Sigmoid colon (tissue), 4 donors: ENCODE results near the gene FOLR1.

Experiments
- EP300 ChIP-seq, 4 donors: sonication (generic); formaldehyde crosslinking; IDR thresholded peaks; one replicate each; pipeline ENCODE4 v1.6.1; 2017; ENCODE audit warnings: antibody characterized with exemption in 4 of 4
- POLR2AphosphoS5 ChIP-seq, 4 donors: sonication (generic); formaldehyde crosslinking; IDR thresholded peaks; one replicate each; pipeline ENCODE4 v1.6.1; 2017; ENCODE audit warnings: antibody characterized with exemption in 4 of 4
- TF ChIP-seq, protein P1 (sequence below), 4 experiments: fragments of 450-650 bp in 3 of 4; fragments of 200-600 bp in 1 of 4; IDR thresholded peaks; one replicate each; pipeline ENCODE4 v1.5.1; 2016 to 2019; ENCODE audit warnings: antibody characterized with exemption in 4 of 4, mild to moderate bottlenecking in 3 of 4, moderate library complexity in 2 of 4

DNA sequence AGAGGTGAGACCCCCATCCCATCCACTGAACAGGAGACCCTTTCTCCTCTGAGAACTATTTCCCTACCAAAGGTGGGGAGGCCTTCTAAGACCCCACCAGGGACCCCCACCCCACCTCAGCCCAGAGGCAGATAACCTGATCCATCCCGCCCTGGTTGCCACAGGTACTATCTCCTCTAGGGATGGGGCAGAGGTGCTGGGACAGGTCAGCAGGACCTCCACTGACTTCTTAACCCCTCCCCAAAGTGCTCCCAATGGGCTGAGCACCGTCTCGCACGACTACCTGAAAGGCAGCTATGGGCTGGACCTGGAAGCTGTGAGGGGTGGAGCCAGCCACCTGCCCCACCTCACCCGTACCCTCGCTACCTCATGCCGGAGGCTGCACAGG lies 36.9 kb downstream of the FOLR1 start:
- TF ChIP-seq, protein P1, sequence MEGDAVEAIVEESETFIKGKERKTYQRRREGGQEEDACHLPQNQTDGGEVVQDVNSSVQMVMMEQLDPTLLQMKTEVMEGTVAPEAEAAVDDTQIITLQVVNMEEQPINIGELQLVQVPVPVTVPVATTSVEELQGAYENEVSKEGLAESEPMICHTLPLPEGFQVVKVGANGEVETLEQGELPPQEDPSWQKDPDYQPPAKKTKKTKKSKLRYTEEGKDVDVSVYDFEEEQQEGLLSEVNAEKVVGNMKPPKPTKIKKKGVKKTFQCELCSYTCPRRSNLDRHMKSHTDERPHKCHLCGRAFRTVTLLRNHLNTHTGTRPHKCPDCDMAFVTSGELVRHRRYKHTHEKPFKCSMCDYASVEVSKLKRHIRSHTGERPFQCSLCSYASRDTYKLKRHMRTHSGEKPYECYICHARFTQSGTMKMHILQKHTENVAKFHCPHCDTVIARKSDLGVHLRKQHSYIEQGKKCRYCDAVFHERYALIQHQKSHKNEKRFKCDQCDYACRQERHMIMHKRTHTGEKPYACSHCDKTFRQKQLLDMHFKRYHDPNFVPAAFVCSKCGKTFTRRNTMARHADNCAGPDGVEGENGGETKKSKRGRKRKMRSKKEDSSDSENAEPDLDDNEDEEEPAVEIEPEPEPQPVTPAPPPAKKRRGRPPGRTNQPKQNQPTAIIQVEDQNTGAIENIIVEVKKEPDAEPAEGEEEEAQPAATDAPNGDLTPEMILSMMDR (IDR thresholded peaks at IDR 0.05): no peak
- TF ChIP-seq POLR2AphosphoS5 (IDR thresholded peaks at IDR 0.05) (no peak), EP300 (IDR thresholded peaks at IDR 0.05) (no peak)
